WERI-Rb-1 (cell line): Measurements from ENCODE around the gene KRT86.

Source experiments
- DNase-seq: peaks from one replicate; pipeline ENCODE4 v3.0.0-alpha.2; 2020
- H3K27ac ChIP-seq: fragments of 250-450 bp; sonication (Bioruptor Pico); 2 replicates; pipeline ENCODE4 v1.5.1; 2020; ENCODE audit warnings: mild to moderate bottlenecking, moderate library complexity
- H3K27me3 ChIP-seq: fragments of 250-450 bp; sonication (Bioruptor Pico); 2 replicates; pipeline ENCODE4 v1.5.1; 2021; ENCODE audit warnings: mild to moderate bottlenecking, low read depth, moderate library complexity; ENCODE audit not compliant: insufficient read depth, severe bottlenecking
- H3K36me3 ChIP-seq: fragments of 250-450 bp; sonication (Bioruptor Pico); 2 replicates; pipeline ENCODE4 v1.5.1; 2020; ENCODE audit warnings: mild to moderate bottlenecking, moderate library complexity
- H3K4me3 ChIP-seq: 2 replicates; pipeline ENCODE4 v1.5.1; 2011; ENCODE audit warnings: low read depth, mild to moderate bottlenecking, control low read depth, low read length
- H3K9me3 ChIP-seq: fragments of 250-450 bp; sonication (Bioruptor Pico); 2 replicates; pipeline ENCODE4 v1.5.1; 2021; ENCODE audit warnings: mild to moderate bottlenecking, moderate library complexity; ENCODE audit not compliant: severe bottlenecking
- CTCF ChIP-seq: IDR thresholded peaks from 2 replicates; pipeline ENCODE4 v1.5.1; 2011; ENCODE audit warnings: low read depth, mild to moderate bottlenecking, control low read depth, inconsistent platforms, low read length

The KRT86 gene

GRCh38 chr12:52258335-52258901, 16.0 kb upstream of the KRT86 start:
- peak; percentile 21 for DNase-seq
- TF ChIP-seq CTCF: peak; percentile 11; the same call in 1 of the 2 replicates

GRCh38 chr12:52259657-52260243, 14.7 kb upstream of the KRT86 start:
- H3K4me3 ChIP-seq: no peak overlapping the region
- DNase-seq: no peak
- TF ChIP-seq CTCF: no peak
- H3K9me3 ChIP-seq: peaks cover 11% of the 10 kb centered on the region
- H3K36me3 ChIP-seq: no peaks in the 10 kb centered on the region
- H3K27ac ChIP-seq: no peak overlapping the region
- H3K27me3 ChIP-seq: peaks cover 92% of the 10 kb centered on the region

More at GRCh38 chr12:52258335-52258901, 16.0 kb upstream of the KRT86 start:
- Histone ChIP-seq H3K4me3 (no peak overlapping the region), H3K36me3 (no peaks in the 10 kb centered on the region), H3K27me3 (peaks cover 85% of the 10 kb centered on the region), H3K9me3 (peaks cover 11% of the 10 kb centered on the region), H3K27ac (no peak overlapping the region)

- TF ChIP-seq CTCF: no peak
- Histone ChIP-seq H3K36me3 (no peaks in the 10 kb centered on the region), H3K27me3 (peaks cover 84% of the 10 kb centered on the region), H3K27ac (no peak overlapping the region), H3K4me3 (no peak overlapping the region), H3K9me3 (peaks cover 11% of the 10 kb centered on the region)
- no peak for DNase-seq
Observed at GRCh38 chr12:52260361-52261207, 13.9 kb upstream of the KRT86 start.

GRCh38 chr12:52261208-52261484, 13.3 kb upstream of the KRT86 start:
- Histone ChIP-seq H3K4me3 (no peak overlapping the region), H3K36me3 (no peaks in the 10 kb centered on the region), H3K9me3 (peaks cover 11% of the 10 kb centered on the region), H3K27me3 (peaks cover 82% of the 10 kb centered on the region), H3K27ac (no peak overlapping the region)
- DNase-seq: no peak
- TF ChIP-seq CTCF: no peak

- H3K4me3 ChIP-seq: no peak overlapping the region
- no peak for TF ChIP-seq CTCF
- no peaks in the 10 kb centered on the region for H3K36me3 ChIP-seq
- no peak overlapping the region for H3K27ac ChIP-seq
- H3K27me3 ChIP-seq: peaks cover 79% of the 10 kb centered on the region
- DNase-seq: no peak
- peaks cover 14% of the 10 kb centered on the region for H3K9me3 ChIP-seq
Observed at GRCh38 chr12:52262286-52262685, 12.2 kb upstream of the KRT86 start.
